Non-pigmented ciliary epithelial cell (primary cell): ENCODE measurements around the gene NUP62.

Source experiments
- DNase-seq: peaks from one replicate; pipeline ENCODE4 v3.0.0-alpha.2; 2010; ENCODE audit warnings: low read depth

The NUP62 gene

GRCh38 chr19:49880162-49880869, 49.0 kb downstream of the NUP62 start:
- DNase-seq: no peak

DNA sequence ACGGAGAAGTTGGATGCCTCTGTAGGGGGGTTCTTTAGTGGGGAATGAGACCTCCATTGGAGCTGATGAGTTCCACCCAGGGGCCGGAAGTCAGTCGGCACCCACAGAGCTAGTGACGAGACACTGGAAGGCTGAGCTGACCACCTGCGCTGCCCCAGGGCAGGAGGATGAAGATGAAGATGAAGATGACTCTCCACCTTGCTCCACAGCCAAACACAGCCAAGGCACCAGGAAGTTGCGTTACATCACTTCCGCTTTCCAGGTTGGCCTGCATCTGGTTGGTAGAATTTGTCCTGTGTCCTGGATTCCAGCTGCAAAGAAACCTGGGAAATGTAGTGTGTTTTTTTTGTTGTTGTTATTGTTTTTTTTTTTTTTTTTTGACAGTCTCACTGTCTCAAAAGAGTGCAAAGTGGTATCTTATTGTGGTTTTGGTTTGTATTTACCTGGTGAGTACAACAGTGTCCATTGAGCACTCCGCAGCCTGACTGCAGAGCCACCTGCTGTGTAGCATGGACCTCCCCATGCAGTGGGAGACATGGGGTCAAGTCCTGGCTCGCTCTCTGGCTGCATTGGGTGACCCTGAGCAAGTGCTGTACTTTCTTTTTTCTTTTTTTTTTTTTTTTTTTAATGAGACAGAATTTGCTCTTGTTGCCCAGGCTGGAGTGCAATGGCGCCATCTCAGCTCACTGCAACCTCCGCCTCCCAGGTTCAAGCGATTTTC, 49.9 kb downstream of the NUP62 start:
- no peak for DNase-seq

- DNase-seq: no peak
Observed at GRCh38 chr19:49878744-49879070, 50.6 kb downstream of the NUP62 start.

- DNase-seq: peak; percentile 82
Observed at GRCh38 chr19:49877879-49878743, 51.2 kb downstream of the NUP62 start.

DNA sequence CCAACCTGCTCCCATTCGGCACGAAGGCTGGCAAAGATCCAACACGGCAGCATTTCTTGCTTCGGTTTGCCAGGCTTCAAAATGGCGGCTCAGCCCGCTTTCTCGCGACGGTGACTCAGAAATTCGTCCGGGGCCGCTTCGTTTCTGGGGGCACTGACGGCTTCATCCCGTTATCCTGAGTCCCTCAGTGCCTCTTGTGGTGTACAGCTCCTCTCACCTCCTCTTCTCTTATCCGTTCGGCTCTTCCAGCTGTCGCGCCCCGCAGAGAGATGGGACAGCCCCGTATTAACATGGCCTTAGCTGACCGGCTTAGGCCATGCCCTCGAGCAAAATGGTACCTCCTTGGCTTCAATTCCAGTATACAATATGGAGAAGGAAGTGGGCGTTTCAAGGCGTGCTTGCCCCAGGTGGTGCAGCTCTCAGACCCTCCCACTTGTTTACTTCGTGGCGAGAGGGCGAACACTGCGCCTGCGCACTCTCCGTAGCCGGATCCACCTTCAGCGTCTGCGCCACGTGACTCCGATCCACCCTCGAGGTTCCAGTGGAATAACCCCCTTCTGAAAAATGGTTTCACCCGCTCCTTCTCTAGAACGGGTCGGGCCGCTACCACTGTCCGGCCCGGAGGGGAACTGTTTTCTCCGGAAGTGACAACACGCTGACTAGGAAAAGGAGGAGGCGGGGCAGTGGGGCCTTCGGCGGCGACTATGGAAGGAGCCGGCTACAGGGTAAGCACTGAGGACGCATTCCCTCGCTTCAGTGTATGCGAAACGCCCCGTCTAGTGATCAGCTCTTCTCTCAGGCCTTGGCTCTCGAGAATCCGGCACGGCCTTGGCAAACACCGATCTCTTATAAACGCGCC, 52.1 kb downstream of the NUP62 start, which contains the start of the genes AKT1S1 and TBC1D17:
AKT1S1 (minus strand) TSS at position 336 of the 859 bp plus-strand sequence. CDS start 4,060 bp downstream, outside the sequence.
TBC1D17 (plus strand) TSS at position 683 of the 859 bp plus-strand sequence; CDS start at position 705, 22 bp downstream.
- peak; percentile 100 for DNase-seq

DNA sequence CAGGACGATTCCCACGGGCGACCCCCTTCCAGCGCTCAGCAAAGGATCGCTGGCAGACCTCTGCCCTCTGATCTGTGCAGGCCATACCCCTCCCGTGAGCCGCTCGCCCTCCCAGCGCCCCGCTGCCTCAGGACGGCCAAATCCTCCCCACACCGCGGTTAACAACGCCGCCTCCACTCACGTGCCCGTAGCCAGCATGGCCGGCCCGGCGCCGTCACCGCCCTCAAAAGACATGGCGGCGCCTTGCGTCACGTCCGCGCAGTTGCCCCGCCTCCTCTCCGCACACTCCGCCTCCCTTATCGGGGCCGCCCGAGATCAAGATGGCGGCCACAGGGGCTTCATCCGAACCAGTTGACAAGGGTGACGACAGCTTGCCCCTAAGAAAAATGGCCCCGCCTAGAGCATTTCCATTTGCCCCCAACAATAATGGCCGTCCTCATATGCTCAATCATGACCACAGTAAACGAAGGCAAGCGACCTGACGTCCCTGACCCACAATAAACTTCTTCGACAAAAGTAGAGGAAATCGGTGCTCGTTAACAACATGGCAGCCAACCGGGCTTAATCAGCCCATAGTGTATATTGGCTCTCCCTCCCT, 52.8 kb downstream of the NUP62 start:
- peak; percentile 97 for DNase-seq

GRCh38 chr19:49875857-49876421, 53.4 kb downstream of the NUP62 start:
- DNase-seq: no peak

- DNase-seq: no peak
Observed at GRCh38 chr19:49875177-49875576, 54.1 kb downstream of the NUP62 start.

GRCh38 chr19:49874503-49875157, 54.7 kb downstream of the NUP62 start:
- DNase-seq: no peak

DNA sequence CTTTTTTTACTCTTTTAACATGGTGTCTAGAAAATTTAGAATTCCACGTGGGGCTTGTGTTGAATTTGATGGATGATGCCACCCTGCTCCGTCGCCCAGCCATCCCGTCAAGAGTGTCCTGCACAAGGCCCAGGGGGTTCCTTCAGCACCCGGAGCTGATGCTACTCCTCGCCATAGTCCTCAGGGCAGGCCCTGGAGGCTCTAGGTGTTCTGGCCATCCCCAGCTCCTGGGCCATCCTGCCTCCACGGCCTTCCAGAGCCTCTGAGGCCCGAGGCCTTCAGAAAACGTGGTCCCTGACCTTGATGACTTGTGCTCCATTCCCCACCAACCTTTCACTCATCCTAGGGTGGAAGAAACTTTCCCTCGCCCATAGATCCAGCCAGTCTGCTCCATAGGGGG, 55.5 kb downstream of the NUP62 start:
- DNase-seq: no peak

GRCh38 chr19:49873129-49873521, 56.2 kb downstream of the NUP62 start:
- no peak for DNase-seq

- DNase-seq: no peak
Observed at GRCh38 chr19:49872245-49873128, 56.8 kb downstream of the NUP62 start.

DNA sequence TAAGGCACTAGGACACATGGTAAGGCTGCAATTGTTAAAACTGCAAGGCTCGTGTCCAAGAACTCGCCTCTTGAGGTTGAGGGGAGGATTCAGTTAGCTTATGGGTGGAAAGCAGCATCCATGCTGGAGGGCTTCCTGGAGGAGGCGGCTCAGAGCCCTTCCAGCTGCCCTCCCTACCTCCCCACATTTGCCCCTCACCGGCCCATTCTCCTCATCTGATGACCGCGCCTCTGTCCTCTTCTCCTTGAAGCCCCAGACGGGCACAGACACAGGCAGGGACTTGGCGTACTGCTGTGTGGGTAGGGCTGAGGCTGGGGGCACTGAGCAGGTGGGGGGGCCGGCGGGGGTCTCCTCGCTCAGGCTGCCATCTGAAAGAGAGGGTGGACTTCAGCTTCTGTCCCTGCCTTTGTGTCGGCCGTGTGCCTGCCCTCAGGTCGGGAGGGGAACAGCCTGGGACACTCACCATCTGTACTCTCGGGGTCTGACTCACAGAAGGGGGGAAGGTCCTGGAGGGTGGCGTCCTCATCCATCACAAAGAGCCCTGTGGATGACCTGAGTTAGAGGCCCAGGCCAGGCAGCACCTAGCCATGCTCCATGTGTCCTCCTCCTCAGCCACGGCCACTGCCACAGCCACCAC, 57.8 kb downstream of the NUP62 start:
- DNase-seq: no peak

DNA sequence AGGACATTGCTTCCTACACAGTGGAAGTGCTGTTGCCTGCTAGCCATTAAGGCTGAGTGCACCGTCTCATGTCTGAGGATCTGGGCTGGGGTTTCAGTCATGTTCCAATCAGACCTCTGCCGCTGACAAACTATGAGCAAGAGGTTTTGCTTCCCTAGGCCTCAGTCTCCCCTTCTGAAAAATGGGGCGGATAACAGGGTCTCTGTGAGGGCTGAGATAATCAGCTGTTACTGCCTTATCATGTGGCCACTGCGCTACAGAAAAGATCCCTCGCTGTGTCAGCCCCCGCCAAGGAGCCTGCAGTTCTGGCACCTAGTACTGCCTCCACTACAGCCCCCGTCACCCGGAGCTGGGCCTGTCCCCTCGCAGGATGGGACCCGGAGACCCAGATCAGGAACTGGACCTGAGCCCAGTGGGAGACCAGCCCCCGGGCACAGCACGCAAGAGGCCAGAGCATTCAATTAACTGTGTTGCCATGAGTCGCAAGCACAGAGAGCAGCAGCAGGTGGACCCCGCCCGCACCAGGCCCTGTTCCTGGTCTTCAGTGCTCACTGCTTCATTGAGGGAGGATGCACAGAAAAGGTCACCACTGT, 58.9 kb downstream of the NUP62 start:
- no peak for DNase-seq

DNA sequence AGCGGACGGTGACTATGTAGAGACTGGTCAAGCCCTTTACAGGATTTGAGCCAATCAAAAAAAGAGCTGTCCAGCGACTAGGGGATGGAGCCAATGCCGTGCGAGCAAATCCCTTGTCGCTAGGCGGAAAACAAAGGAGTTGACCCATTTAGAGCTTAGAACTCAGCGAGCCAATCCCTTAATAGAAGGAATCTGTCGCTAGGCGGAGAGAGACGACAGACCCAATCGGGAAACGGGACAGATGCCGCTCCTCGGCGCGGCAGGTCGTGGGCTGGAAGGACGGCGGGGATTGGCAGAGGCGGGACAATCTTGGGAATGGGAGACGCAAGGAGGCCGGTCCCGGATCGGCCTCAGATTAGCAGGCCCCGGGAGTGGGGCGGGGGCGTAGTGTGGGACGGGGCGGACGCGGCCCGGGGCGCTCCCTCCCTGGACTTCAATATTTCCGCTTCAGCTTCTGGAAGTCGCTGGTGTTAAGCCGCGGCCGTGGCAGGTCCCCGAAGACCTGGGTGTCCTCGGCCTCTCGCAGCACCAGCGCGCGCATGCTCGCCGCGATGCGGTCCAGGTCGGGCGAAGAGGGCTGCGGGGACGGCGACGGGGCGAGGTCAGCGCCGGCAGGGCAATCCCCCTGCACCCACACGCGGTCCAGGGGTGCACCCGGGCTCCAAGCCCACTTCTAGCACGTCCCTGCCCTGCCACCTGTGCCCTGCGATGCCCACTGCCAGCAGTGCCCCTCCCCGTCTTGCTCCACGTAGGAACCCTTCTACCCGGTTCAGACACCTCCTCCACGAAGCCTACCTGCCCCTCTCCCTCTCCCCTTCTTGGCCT, 59.6 kb downstream of the NUP62 start:
- DNase-seq: peak; percentile 100

- no peak for DNase-seq
Observed at GRCh38 chr19:49869009-49869483, 60.3 kb downstream of the NUP62 start.
